ENCODE data around the gene DIDO1. TPM values are rescaled to one million over a fixed set of nuclear protein-coding genes. Genes with fewer than 3 reads are reported as not detected.
"Not testable (repeated sequence)": the region's sequence is repeated elsewhere in the genome, so short reads cannot be mapped to it uniquely, and the experiment has no call there.

The DIDO1 gene
- total and polyA plus RNA-seq, 5 experiments from 2014 or later: 26.8 to 132 (median 45.8) TPM

- H3K27ac Mint-ChIP-seq: peak overlapping the region in 4 of 10 donors; percentile 66 to 84 (median 73)
- POLR2A ChIA-PET: interaction anchor here (0.7 kb wide), 1 partner anchor 66 kb away, joined by 3 read pairs; no protein-coding TSS in a partner anchor
These were observed 66.6 kb downstream of the DIDO1 start for GRCh38 chr20:62859721-62860120.

GRCh38 chr20:62858058-62858830 lies 68.1 kb downstream of the DIDO1 start:
- H3K4me3 Mint-ChIP-seq: peak overlapping the region in 3 of 10 donors; percentile 36 to 56 (median 47)
- no peak overlapping the region for H3K27ac Mint-ChIP-seq
- no peaks in the 10 kb centered on the region for H3K9me3 Mint-ChIP-seq
- POLR2A ChIA-PET: interaction anchor here (0.8 to 1.1 kb wide), 2 partner anchors 64 to 80 kb away, joined by 3 read pairs; partner anchors contain the start of gene GID8
- DNase-seq: peak in 1 of 10 donors; percentile 52
- ATAC-seq: no peak
- H3K27me3 Mint-ChIP-seq: no peaks in the 10 kb centered on the region
- peaks cover 0 to 26% (median 15%) of the 10 kb centered on the region in 3 donors for H3K36me3 Mint-ChIP-seq
- peaks cover 10 to 29% (median 22%) of the 10 kb centered on the region in 4 donors for H3K4me1 Mint-ChIP-seq

More at GRCh38 chr20:62859721-62860120, 66.6 kb downstream of the DIDO1 start:
- Mint-ChIP-seq H3K27me3 (no peaks in the 10 kb centered on the region), H3K9me3 (no peaks in the 10 kb centered on the region), H3K4me3 (peak overlapping the region; percentile 61 to 88 (median 72)), H3K36me3 (peaks cover 0 to 13% (median 9%) of the 10 kb centered on the region in 3 donors), H3K4me1 (peaks cover 10 to 29% (median 22%) of the 10 kb centered on the region in 4 donors)
- DNase-seq: no peak
- ATAC-seq: no peak

GRCh38 chr20:62856931-62857619 lies 69.2 kb downstream of the DIDO1 start:
- Mint-ChIP-seq H3K27me3 (no peaks in the 10 kb centered on the region), H3K27ac (no peak overlapping the region), H3K9me3 (no peaks in the 10 kb centered on the region), H3K36me3 (peaks cover 0 to 33% (median 24%) of the 10 kb centered on the region in 3 donors), H3K4me3 (no peak overlapping the region), H3K4me1 (peaks cover 8 to 34% (median 20%) of the 10 kb centered on the region in 4 donors)
- DNase-seq (no peak), ATAC-seq (no peak)
- POLR2A ChIA-PET: no interaction called here

- peaks cover 0 to 39% (median 27%) of the 10 kb centered on the region in 3 donors for H3K36me3 Mint-ChIP-seq
- no peaks in the 10 kb centered on the region for H3K9me3 Mint-ChIP-seq
- peaks cover 8 to 25% (median 13%) of the 10 kb centered on the region in 4 donors for H3K4me1 Mint-ChIP-seq
- DNase-seq: no peak
- H3K27me3 Mint-ChIP-seq: no peaks in the 10 kb centered on the region
- POLR2A ChIA-PET: no interaction called here
- H3K27ac Mint-ChIP-seq: no peak overlapping the region
- no peak for ATAC-seq
- no peak overlapping the region for H3K4me3 Mint-ChIP-seq
These were observed 71.2 kb downstream of the DIDO1 start for GRCh38 chr20:62855120-62855519.

GRCh38 chr20:62854121-62854520 lies 72.2 kb downstream of the DIDO1 start:
- Mint-ChIP-seq H3K27ac (no peak overlapping the region), H3K4me1 (peaks cover 2 to 20% (median 8%) of the 10 kb centered on the region in 4 donors), H3K36me3 (peaks cover 0 to 43% (median 27%) of the 10 kb centered on the region in 3 donors), H3K9me3 (no peaks in the 10 kb centered on the region), H3K4me3 (no peak overlapping the region), H3K27me3 (no peaks in the 10 kb centered on the region)
- ATAC-seq: no peak
- no peak for DNase-seq
- POLR2A ChIA-PET: no interaction called here

- H3K4me1 Mint-ChIP-seq: peaks cover 0 to 18% (median 6%) of the 10 kb centered on the region in 4 donors
- H3K9me3 Mint-ChIP-seq: not testable (repeated sequence)
These were observed 73.0 kb downstream of the DIDO1 start for GRCh38 chr20:62853304-62853703.

GRCh38 chr20:62852841-62853240 lies 73.5 kb downstream of the DIDO1 start:
- H3K9me3 Mint-ChIP-seq: no peaks in the 10 kb centered on the region
- H3K4me1 Mint-ChIP-seq: peaks cover 0 to 13% (median 3%) of the 10 kb centered on the region in 4 donors
- DNase-seq (no peak), ATAC-seq (no peak)
- peaks cover 0 to 43% (median 27%) of the 10 kb centered on the region in 3 donors for H3K36me3 Mint-ChIP-seq
- POLR2A ChIA-PET: no interaction called here
- H3K4me3 Mint-ChIP-seq: no peak overlapping the region
- H3K27me3 Mint-ChIP-seq: no peaks in the 10 kb centered on the region
- no peak overlapping the region for H3K27ac Mint-ChIP-seq

More at GRCh38 chr20:62853304-62853703, 73.0 kb downstream of the DIDO1 start:
- H3K27ac Mint-ChIP-seq, DNase-seq, POLR2A ChIA-PET, H3K4me3 Mint-ChIP-seq, ATAC-seq, H3K27me3 Mint-ChIP-seq: not testable (repeated sequence)
- peaks cover 0 to 43% (median 27%) of the 10 kb centered on the region in 3 donors for H3K36me3 Mint-ChIP-seq

GRCh38 chr20:62852196-62852595 lies 74.1 kb downstream of the DIDO1 start:
- H3K36me3 Mint-ChIP-seq: peaks cover 0 to 41% (median 25%) of the 10 kb centered on the region in 3 donors
- no peak overlapping the region for H3K4me3 Mint-ChIP-seq
- DNase-seq: no peak
- H3K4me1 Mint-ChIP-seq: peaks cover 0 to 9% (median 3%) of the 10 kb centered on the region in 4 donors
- POLR2A ChIA-PET: no interaction called here
- ATAC-seq: no peak
- H3K9me3 Mint-ChIP-seq: no peaks in the 10 kb centered on the region
- H3K27ac Mint-ChIP-seq: no peak overlapping the region
- H3K27me3 Mint-ChIP-seq: no peaks in the 10 kb centered on the region

GRCh38 chr20:62850333-62850974 lies 75.9 kb downstream of the DIDO1 start:
- no peaks in the 10 kb centered on the region for H3K27me3 Mint-ChIP-seq
- peaks cover 0 to 43% (median 22%) of the 10 kb centered on the region in 3 donors for H3K36me3 Mint-ChIP-seq
- peak overlapping the region in 3 of 10 donors; percentile 35 to 64 (median 37) for H3K27ac Mint-ChIP-seq
- no peaks in the 10 kb centered on the region for H3K9me3 Mint-ChIP-seq
- H3K4me1 Mint-ChIP-seq: peaks cover 0 to 7% (median 3%) of the 10 kb centered on the region in 4 donors
- ATAC-seq (no peak), DNase-seq (no peak)
- POLR2A ChIA-PET: no interaction called here
- H3K4me3 Mint-ChIP-seq: no peak overlapping the region

- H3K9me3 Mint-ChIP-seq: no peaks in the 10 kb centered on the region
- ATAC-seq: no peak
- H3K36me3 Mint-ChIP-seq: peaks cover 0 to 41% (median 19%) of the 10 kb centered on the region in 3 donors
- peak overlapping the region in 1 of 10 donors; percentile 64 for H3K27ac Mint-ChIP-seq
- no peak overlapping the region for H3K4me3 Mint-ChIP-seq
- H3K4me1 Mint-ChIP-seq: peaks cover 0 to 7% (median 2%) of the 10 kb centered on the region in 4 donors
- DNase-seq: no peak
- POLR2A ChIA-PET: no interaction called here
- no peaks in the 10 kb centered on the region for H3K27me3 Mint-ChIP-seq
These were observed 76.9 kb downstream of the DIDO1 start for GRCh38 chr20:62849431-62849830.

GRCh38 chr20:62848917-62849316 lies 77.4 kb downstream of the DIDO1 start:
- DNase-seq, H3K4me1 Mint-ChIP-seq, H3K4me3 Mint-ChIP-seq, H3K9me3 Mint-ChIP-seq, ATAC-seq, H3K27me3 Mint-ChIP-seq, POLR2A ChIA-PET: not testable (repeated sequence)
- peaks cover 0 to 36% (median 18%) of the 10 kb centered on the region in 3 donors for H3K36me3 Mint-ChIP-seq
- peak overlapping the region in 2 of 10 donors; percentile 4 to 50 for H3K27ac Mint-ChIP-seq

- H3K36me3 Mint-ChIP-seq: peaks cover 0 to 21% (median 8%) of the 10 kb centered on the region in 3 donors
- no peak for ATAC-seq
- no peak for DNase-seq
- peaks cover 0 to 5% (median 0%) of the 10 kb centered on the region in 4 donors for H3K4me1 Mint-ChIP-seq
- H3K4me3 Mint-ChIP-seq: no peak overlapping the region
- H3K27ac Mint-ChIP-seq: no peak overlapping the region
- POLR2A ChIA-PET: interaction anchor here (0.9 kb wide), 1 partner anchor 371 kb away, joined by 5 read pairs; no protein-coding TSS in a partner anchor
- no peaks in the 10 kb centered on the region for H3K9me3 Mint-ChIP-seq
- no peaks in the 10 kb centered on the region for H3K27me3 Mint-ChIP-seq
These were observed 80.0 kb downstream of the DIDO1 start for GRCh38 chr20:62846166-62846890.

Measured in naive thymus-derived CD8-positive, alpha-beta T cell (primary cell).